HG03565 (cell line): Measurements from ENCODE around the gene KDM2A.
A peak's percentile ranks its signal among the peaks of the same experiment; 100 is the strongest.

Source experiments
- ATAC-seq: cut with Tn5 transposase; IDR thresholded peaks from one replicate; pipeline ENCODE4 v1.9.1; 2021; ENCODE audit warnings: mild to moderate bottlenecking, moderate library complexity; ENCODE audit not compliant: unreplicated experiment

Gene KDM2A

GRCh38 chr11:67282876-67283371 is 163.9 kb downstream of the KDM2A start:
- no peak for ATAC-seq

GRCh38 chr11:67283481-67283963 is 164.5 kb downstream of the KDM2A start:
- ATAC-seq = no peak

- ATAC-seq = no peak
Measured at GRCh38 chr11:67284811-67285540, 165.9 kb downstream of the KDM2A start.

- ATAC-seq = no peak
Measured at GRCh38 chr11:67285541-67286498, 166.8 kb downstream of the KDM2A start.

- no peak for ATAC-seq
Measured at GRCh38 chr11:67286621-67287333, 167.7 kb downstream of the KDM2A start.

- no peak for ATAC-seq
Measured at GRCh38 chr11:67287355-67288197, 168.5 kb downstream of the KDM2A start.

- ATAC-seq = no peak
Measured at GRCh38 chr11:67288198-67288451, 169.1 kb downstream of the KDM2A start.

- ATAC-seq = peak; percentile 45
Measured at GRCh38 chr11:67288452-67289225, 169.6 kb downstream of the KDM2A start.

GRCh38 chr11:67289226-67289650 is 170.2 kb downstream of the KDM2A start, which contains the start of gene ANKRD13D:
TSS of gene ANKRD13D (plus strand) at chr11:67289303. CDS start at chr11:67289461, 158 bp downstream.
- ATAC-seq = no peak

GRCh38 chr11:67289651-67290479 is 170.8 kb downstream of the KDM2A start:
- no peak for ATAC-seq

- ATAC-seq = no peak
Measured at GRCh38 chr11:67290801-67291200, 171.7 kb downstream of the KDM2A start.

- no peak for ATAC-seq
Measured at GRCh38 chr11:67291481-67292381, 172.7 kb downstream of the KDM2A start.

- ATAC-seq = no peak
Measured at GRCh38 chr11:67292671-67293070, 173.6 kb downstream of the KDM2A start.

GRCh38 chr11:67293090-67293489 is 174.0 kb downstream of the KDM2A start:
- no peak for ATAC-seq

GRCh38 chr11:67295846-67296245 is 176.8 kb downstream of the KDM2A start:
- no peak for ATAC-seq

- no peak for ATAC-seq
Measured at GRCh38 chr11:67298786-67299185, 179.7 kb downstream of the KDM2A start.

GRCh38 chr11:67299471-67300191 is 180.6 kb downstream of the KDM2A start:
- ATAC-seq = no peak
